HepG2 (cell line): ENCODE results near the gene ITIH2. TPM values are rescaled to one million over a fixed set of nuclear protein-coding genes. Genes with fewer than 3 reads are reported as not detected.

Experiments used
- ATF7-NPFF ChIP-seq: sonication (generic); formaldehyde crosslinking; IDR thresholded peaks from 2 replicates; pipeline ENCODE4 v1.8.1; 2023; ENCODE audit warnings: mild to moderate bottlenecking, low read depth, missing genetic modification reagents, moderate library complexity
- BHLHE40 ChIP-seq: IDR thresholded peaks from 2 replicates; pipeline ENCODE4 v1.6.1; 2011; ENCODE audit warnings: low read length, improper control_type of control experiment
- CENPT ChIP-seq: sonication (generic); formaldehyde crosslinking; IDR thresholded peaks from 2 replicates; pipeline ENCODE4 v1.8.0; 2022; ENCODE audit warnings: low read depth, mild to moderate bottlenecking, moderate library complexity, missing genetic modification reagents
- STAT6 ChIP-seq: sonication (generic); formaldehyde crosslinking; IDR thresholded peaks from 2 replicates; pipeline ENCODE4 v1.4.0; 2020; ENCODE audit warnings: missing genetic modification reagents, mild to moderate bottlenecking, borderline replicate concordance
- TCF12 ChIP-seq, 2 experiments: fragments of 450-650 bp in 1 of 2; sonication (generic) in 1 of 2; formaldehyde crosslinking in 1 of 2; IDR thresholded peaks; 2 replicates each; pipeline versions ENCODE4 v1.6.1 to v1.8.0; 2017 to 2022; ENCODE audit warnings: antibody characterized with exemption in 1 of 2, mild to moderate bottlenecking in 1 of 2, missing genetic modification reagents in 1 of 2, moderate library complexity in 1 of 2
- ZKSCAN1 ChIP-seq: fragments of 150-350 bp; IDR thresholded peaks from 2 replicates; pipeline ENCODE4 v1.6.1; 2014; ENCODE audit warnings: low read length
- ZNF142 ChIP-seq: sonication (generic); formaldehyde crosslinking; IDR thresholded peaks from 2 replicates; pipeline ENCODE4 v1.4.0; 2020; ENCODE audit warnings: missing genetic modification reagents
- ZNF224 ChIP-seq: sonication (generic); formaldehyde crosslinking; IDR thresholded peaks from 2 replicates; pipeline ENCODE4 v1.5.0; 2020; ENCODE audit warnings: mild to moderate bottlenecking, missing genetic modification reagents
- ZNF280B ChIP-seq: sonication (generic); formaldehyde crosslinking; IDR thresholded peaks from 2 replicates; pipeline ENCODE4 v1.5.0; 2020; ENCODE audit warnings: missing genetic modification reagents, mild to moderate bottlenecking, borderline replicate concordance
- ZNF512B ChIP-seq: sonication (generic); formaldehyde crosslinking; IDR thresholded peaks from 2 replicates; pipeline ENCODE4 v1.5.1; 2020; ENCODE audit warnings: missing genetic modification reagents, mild to moderate bottlenecking, borderline replicate concordance
- ZNF556 ChIP-seq: sonication (generic); formaldehyde crosslinking; IDR thresholded peaks from 2 replicates; pipeline ENCODE4 v1.4.0; 2020; ENCODE audit warnings: mild to moderate bottlenecking, missing genetic modification reagents, borderline replicate concordance
- ZNF570 ChIP-seq: sonication (generic); formaldehyde crosslinking; IDR thresholded peaks from 2 replicates; pipeline ENCODE4 v1.4.0; 2020; ENCODE audit warnings: mild to moderate bottlenecking, missing genetic modification reagents, borderline replicate concordance
- ZNF644 ChIP-seq: IDR thresholded peaks from 2 replicates; pipeline ENCODE4 v1.6.1; 2016; ENCODE audit warnings: low read depth
- ZNF746 ChIP-seq: sonication (generic); formaldehyde crosslinking; IDR thresholded peaks from 2 replicates; pipeline ENCODE4 v1.8.0; 2022; ENCODE audit warnings: mild to moderate bottlenecking, missing genetic modification reagents
- ZNF792 ChIP-seq: IDR thresholded peaks from 2 replicates; pipeline ENCODE4 v1.6.1; 2016
- polyA plus RNA-seq, 8 experiments: library from polyadenylated mRNA; depleted of rRNA in 3 of 8; stranded (reverse) in 7 of 8; unstranded in 1 of 8; fragments of >200 nt; fragmentation: Illumina TruSeq in 4 of 8; extraction: Trizol in 4 of 8; gene quantifications; 2 replicates each; pipeline versions ENCODE4 v1.2.1 to v1.2.3, GENCODE V29; 2011 to 2016; ENCODE audit warnings: low read depth in 4 of 8, missing spikeins in 1 of 8, mixed read lengths in 1 of 8; ENCODE audit not compliant: insufficient read depth in 1 of 8
- total RNA-seq, 5 experiments: library from RNA; depleted of rRNA; stranded (reverse); fragments of >200 nt; fragmentation: Illumina TruSeq; extraction: Trizol; gene quantifications; 2 replicates each; pipeline ENCODE4 v1.2.3, GENCODE V29; 2016; ENCODE audit warnings: low read depth in 1 of 5

ITIH2 gene
- total and polyA plus RNA-seq, 2 of the 13 experiments (the other 11 are each of a cell fraction or from before 2014, with no cell fraction given), result 1,197 to 1,427 TPM

GRCh38 chr10:7686351-7687171 lies 16.6 kb upstream of the ITIH2 start (continued):
- no peak for TF ChIP-seq TCF12 (IDR thresholded peaks at IDR 0.05)
- peak; percentile 58; the same call in 1 of the 2 replicates for TF ChIP-seq TCF12 (CRISPR knock-in tag; IDR thresholded peaks at IDR 0.05)
- no peak for TF ChIP-seq ZNF142 (CRISPR knock-in tag)
- peak; percentile 85 for TF ChIP-seq ZKSCAN1
- TF ChIP-seq ZNF792 (CRISPR knock-in tag), result peak; percentile 66; the same call in 1 of the 2 replicates
- no peak for TF ChIP-seq ZNF224 (CRISPR knock-in tag)
- no peak for TF ChIP-seq ZNF512B (CRISPR knock-in tag)
- no peak; the same call in 1 of the 2 replicates for TF ChIP-seq ZNF556 (CRISPR knock-in tag)
- TF ChIP-seq ZNF644 (CRISPR knock-in tag), result peak; percentile 9; the same call in 1 of the 2 replicates
- no peak for TF ChIP-seq ZNF746
- TF ChIP-seq ZNF280B (CRISPR knock-in tag), result no peak
- TF ChIP-seq STAT6 (CRISPR knock-in tag), result peak; percentile 58; the same call in 1 of the 2 replicates
- no peak for TF ChIP-seq CENPT (CRISPR knock-in tag)
- TF ChIP-seq ATF7-NPFF, result no peak
- TF ChIP-seq ZNF570 (CRISPR knock-in tag), result no peak
- TF ChIP-seq BHLHE40, result peak; percentile 69
